HG02885 (cell line): Measurements from ENCODE around the gene SETBP1.

ENCODE experiments used
- ATAC-seq: cut with Tn5 transposase; IDR thresholded peaks from one replicate; pipeline ENCODE4 v1.9.1; 2021; ENCODE audit warnings: mild to moderate bottlenecking; ENCODE audit not compliant: unreplicated experiment, poor library complexity

SETBP1 gene

DNA sequence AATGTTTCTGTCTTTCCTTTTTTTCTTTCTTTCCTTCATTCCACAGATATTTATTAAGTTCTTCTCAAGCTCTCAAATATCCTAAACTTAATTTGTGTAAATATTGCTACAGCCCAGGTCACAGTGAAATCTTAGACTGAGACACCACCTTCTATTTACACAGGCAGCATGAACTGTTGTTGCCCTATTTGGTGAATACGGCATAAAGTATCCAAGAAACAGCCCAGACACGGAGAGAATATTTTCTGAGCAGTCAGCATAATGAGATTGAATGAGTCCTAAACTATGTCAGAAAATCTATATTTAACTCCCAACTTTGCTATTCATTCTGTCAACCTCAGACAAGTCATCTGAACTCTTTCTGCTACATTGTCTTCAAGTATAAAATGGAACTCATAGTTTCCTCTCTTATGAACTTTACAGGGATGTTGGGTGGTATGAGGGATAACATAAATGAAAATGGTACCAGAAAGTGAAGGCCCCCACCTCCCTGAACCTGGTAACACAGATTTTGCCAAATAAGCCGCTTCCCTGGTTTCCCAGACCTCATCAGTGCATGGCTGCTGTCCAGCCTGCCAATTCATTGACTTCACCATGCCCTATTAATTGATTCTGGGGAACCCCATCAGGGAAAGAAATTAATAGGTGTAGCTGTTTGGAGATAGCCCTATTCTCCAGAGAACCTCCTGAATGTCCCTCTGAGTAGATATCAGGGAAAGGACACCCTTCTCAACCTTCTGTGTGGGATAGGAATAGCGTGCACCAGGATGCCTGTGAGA lies 235.9 kb downstream of the SETBP1 start:
- no peak for ATAC-seq

- no peak for ATAC-seq
These were observed 236.8 kb downstream of the SETBP1 start for GRCh38 chr18:44917216-44918141.

GRCh38 chr18:44918142-44918476 lies 237.4 kb downstream of the SETBP1 start:
- ATAC-seq: no peak

DNA sequence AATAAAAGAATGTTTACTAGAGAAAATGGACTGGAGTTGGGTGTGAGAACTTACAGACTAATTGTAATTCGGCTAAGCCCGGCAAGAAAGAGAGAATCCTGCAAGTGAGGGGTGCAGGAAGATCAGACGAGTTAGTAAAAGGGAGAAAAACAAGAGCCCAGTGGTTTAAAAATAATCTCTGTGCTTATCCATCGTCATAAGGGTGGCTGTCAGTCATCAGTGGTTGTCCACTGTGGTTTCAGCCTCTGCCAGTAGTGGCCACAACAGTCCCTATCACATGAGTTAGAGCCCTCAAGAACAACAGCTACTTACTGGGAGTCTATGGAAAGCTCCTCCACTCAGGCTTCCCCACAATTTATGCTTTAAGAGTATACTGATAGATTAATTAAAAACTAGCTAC lies 239.8 kb downstream of the SETBP1 start:
- ATAC-seq: no peak

- no peak for ATAC-seq
These were observed 241.3 kb downstream of the SETBP1 start for GRCh38 chr18:44921974-44922373.

DNA sequence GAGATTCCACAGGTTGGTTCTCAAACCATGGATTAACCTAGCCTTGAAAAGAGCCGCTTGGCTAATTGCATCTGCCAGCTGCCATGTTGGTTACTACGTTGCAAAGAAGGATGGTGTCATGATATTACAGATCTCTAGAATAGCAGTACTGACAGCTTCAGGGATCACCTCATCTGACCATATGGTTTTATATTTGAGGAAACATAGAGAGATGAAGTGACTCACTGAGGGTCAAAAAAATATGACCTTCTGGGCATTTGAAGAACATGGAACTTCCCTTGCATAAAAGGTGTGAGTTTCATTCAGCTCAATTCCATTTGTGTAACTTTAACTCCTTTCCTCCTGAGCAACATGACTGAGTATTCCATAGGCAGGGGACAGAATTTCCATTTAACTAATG lies 242.3 kb downstream of the SETBP1 start:
- no peak for ATAC-seq

- ATAC-seq: no peak
These were observed 244.3 kb downstream of the SETBP1 start for GRCh38 chr18:44924785-44925499.

DNA sequence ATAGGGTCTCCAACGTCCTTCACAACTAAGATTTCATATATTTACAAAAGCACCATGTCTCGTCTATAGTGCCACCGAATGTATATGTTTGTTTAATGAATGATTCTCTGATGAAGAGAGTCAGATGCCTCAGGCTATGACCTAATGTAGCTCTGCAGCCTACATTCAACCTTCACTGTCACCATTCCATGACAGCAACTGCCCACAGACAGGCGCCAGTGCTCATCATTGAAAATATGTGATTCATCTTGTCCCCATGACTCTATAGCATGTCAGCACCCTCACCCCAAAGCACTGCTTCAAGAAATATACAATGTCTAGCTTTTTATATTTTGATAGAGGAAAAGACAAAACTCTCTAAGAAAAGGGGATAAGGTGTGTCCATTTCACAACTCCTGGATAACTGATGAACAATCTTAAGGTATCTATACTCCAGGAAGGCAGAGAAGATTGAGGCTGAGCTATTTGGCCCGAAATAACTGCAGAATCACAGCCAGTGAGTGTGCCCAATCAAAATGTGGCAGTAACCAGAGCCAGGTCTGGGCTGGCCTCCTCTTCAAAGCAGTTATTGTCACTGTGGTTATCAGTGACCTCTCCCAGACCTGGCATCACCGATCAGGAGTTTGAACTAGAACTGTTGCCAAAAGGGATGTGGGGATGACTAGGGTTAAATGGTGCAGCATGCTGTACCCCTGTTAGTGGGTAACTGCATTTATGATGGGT lies 246.6 kb downstream of the SETBP1 start:
- ATAC-seq: no peak

DNA sequence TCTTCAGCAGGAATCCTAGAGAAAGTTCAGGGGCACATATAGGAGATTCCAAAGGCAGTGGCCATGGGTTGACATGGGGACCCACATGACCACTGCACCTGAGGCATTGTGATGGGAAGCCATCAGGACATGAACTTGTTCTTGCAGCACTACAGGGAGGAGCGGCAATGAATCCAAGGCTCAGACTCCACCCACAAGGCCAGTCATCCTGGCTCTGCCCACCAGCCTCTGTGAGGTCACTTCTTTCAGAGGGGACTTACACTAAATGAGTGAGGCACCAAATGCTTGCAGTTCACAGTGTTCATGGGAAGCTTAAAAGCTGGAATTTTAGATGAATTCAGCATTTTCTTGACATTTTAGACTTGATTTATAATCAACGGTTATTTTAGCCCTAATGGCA lies 254.2 kb downstream of the SETBP1 start:
- ATAC-seq: no peak

GRCh38 chr18:44935455-44935854 lies 254.8 kb downstream of the SETBP1 start:
- ATAC-seq: no peak

GRCh38 chr18:44936485-44936884 lies 255.8 kb downstream of the SETBP1 start:
- no peak for ATAC-seq

DNA sequence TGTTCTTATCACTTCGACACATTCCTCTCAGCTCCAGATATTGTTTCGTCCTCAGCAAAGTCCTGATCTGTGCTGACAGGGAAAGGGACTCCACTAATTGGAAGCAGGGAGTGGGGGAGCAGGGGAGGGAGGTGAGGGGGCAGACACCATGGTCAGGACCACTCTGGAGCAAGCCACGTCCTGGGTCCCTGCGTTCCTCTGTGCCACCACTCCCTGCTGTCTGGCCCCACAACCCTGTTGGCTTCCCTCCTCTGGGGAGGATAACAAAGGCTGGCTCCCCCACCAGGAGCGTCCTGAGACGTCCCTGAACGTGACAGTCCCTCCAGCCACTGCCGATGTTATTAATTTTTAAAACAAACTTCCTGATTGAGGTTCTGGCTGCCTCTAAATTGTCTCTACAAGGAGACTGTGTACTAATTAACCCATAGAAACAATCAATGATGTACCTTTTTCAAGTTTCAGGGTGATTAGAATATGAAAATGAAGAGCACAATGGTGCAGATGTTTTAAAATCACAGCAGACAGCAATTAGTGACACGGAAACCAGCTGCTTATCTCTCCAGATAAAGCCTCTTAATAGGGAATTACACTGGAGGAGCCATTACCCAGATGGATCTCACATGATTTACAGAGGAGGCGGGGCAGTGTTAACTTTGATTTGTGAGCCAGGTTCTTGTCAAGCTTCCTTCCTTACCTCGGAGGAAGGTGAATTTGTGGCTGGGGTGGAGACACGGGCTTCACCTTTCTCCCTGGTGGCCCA lies 257.5 kb downstream of the SETBP1 start:
- no peak for ATAC-seq

DNA sequence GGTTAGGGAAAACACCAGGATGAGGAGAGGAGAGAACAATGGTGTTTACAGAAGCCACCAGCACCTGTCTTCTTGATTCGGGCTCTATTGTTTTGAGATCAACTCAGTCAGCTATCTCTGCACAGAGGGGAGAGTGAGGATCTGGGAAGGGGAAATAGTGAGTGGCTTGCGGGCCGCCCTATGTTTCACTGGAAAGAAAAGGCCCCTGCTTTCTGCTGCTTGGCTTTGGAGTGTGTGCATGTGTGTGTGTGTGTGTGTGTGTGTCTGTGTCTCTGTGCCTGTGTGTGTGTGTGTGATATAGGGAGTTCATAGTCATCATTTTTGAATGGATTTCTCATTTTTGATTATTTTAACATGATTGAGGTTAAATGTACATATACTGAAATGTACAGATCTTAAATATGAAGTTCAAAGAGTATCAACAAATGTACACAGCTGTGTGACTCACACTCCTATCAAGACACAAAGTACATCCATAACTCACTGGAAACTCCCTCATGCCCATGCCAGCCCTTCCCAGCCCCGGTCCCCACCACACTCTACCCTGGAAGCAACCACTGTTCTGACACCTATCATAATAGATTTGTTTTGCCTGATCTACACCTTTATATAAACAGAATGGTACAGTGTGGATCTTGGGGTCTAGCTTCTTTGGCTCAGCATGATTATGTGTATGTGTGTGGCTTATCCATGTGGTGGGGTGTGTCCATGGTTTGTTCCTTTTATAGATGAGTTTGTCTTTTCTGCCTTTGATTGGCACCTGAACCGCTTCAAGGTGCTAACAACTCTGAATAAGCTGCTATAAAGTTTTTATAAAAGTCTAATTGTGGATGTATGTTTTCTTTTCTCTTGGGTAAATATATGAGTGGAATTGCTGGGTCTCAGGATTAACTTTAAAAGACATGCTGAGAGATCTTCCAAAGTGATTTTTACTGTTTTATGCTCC lies 258.3 kb downstream of the SETBP1 start:
- ATAC-seq: no peak

DNA sequence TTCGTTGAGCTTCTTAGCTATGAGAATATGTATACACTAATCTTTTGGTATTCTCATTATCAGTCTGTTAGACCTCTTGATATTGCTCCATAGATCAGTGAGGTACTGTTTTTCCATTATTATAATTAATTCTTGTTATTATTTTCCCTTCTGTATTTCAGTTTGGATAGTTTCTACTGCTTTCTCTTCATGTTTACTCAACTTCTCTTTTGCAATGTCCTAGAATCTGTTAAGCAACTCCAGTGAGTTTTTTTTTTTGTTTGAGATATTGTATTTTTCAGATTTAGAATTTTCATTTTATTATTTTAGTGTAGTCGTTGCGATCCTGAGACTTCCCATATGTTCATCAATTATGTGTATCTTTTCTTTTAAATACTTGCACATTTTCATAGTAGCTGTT lies 260.8 kb downstream of the SETBP1 start:
- no peak for ATAC-seq

DNA sequence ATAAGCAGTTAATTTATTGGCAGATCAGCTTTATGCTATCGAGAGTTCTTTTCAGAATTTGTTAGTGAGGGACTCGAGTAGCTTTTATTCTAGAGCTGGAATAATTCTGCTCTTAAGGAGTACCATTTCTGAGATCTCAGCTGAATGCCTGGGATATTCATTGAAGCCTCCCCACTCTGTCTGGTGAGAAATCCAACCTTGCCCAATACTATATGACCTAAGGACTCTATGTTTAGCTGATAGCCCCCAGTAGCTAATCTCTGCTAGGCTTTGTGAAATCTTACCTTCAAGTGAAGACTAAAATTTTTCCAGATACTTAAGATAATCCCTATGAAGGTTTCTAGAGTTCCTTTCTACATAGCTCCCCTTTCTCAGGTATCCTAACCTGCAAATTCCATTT lies 261.4 kb downstream of the SETBP1 start:
- ATAC-seq: no peak

DNA sequence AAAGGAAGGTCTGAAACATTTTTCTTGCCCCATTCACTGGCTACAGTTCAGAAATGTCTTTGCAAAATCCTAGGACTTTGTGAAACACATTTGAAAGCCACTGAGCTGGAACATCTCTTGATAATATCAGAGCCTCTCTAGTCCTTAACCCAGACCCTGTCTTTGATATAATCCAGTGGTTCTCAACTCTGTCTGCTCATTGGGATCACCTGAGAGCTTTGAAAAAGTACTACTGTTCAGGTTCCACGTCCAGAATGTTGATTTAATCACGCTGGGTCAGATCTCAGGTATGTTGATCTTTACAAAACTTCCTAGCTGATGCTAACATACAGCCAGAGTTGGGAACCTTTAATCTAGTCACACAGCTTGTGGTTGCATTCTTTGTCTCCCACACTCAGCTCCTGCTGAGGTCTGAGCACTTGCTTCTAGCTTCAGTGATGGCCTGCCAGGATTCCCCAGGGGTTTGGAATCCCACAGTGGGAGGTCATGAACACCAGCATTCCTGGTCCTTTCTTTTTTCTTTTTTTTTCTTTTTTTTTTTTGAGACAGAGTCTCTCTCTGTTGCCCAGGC lies 262.7 kb downstream of the SETBP1 start:
- no peak for ATAC-seq

DNA sequence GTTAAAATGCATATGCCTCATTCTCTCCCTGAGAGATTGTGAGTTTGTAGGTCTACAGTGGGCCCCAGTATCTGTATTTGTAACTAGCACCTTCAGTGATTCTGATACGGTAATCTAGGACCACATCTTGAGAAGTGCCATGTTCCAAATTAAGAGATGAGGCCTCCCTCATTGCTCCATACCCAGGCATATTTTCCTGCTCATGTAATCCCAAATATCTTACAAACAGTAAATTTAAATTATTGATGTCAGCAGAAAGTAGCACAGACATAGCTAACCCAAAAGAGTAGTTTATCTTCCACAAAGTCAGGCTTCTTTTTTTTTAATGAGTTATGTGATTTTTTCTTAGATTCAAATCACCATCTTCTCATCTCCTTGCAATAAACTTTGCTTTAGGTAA lies 263.8 kb downstream of the SETBP1 start:
- no peak for ATAC-seq

DNA sequence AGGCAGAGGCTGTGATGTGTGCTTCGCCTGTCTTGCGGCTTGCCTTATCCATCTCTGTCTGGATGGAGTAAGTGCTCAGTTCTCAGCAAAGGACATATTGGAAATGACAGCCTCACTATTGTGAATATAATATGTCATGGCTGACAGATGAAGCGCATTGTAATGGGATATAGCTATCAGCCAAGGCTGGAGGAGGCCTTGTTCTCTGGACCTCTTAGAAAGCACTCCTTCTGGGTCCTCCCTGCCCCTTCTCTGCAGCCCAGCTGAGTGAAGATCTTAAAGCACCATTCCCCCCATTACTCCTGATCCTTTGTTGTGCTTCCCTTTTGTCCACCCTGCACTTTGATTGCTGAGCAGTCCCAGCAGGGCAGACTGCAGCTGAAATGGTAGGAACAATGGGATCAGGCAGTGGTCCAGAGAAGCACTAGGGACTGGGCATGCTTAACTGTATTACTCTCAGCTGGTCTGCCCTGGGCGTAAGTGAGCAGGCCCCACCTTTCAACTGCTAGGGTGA lies 265.3 kb downstream of the SETBP1 start:
- ATAC-seq: no peak
